IMR-90 (cell line): ENCODE data around the gene RAP1A. TPM values are rescaled to one million over a fixed set of nuclear protein-coding genes. Genes with fewer than 3 reads are reported as not detected.

Source experiments
- ATAC-seq: fragments of 200-7000 bp; cut with Tn5 transposase; 2 replicates; pipeline ENCODE4 v1.9.1; 2020; ENCODE audit warnings: low read depth, mild to moderate bottlenecking, moderate library complexity
- BruUV-seq: library from RNA; stranded (reverse); fragments of 400-500 nt; replicated peaks from 2 replicates; lab custom pipeline; 2021; lab: Mats Ljungman, UMichigan
- CTCF ChIA-PET: fragments of 300-600 bp; formaldehyde crosslinking; extraction: SDS; loops from one replicate; lab custom pipeline; 2021; ENCODE audit warnings: antibody characterized with exemption; lab: Yijun Ruan, JAX
- POLR2A ChIA-PET: fragments of 300-600 bp; sonication (Branson Sonifier 250); formaldehyde crosslinking; loops from one replicate; lab custom pipeline; 2022; ENCODE audit warnings: antibody characterized with exemption; ENCODE audit not compliant: unreplicated experiment; lab: Charles Lee
- DNase-seq: peaks from one replicate; pipeline ENCODE4 v3.0.0; 2013
- H2AFZ ChIP-seq: replicated peaks from 2 replicates; pipeline ENCODE3; 2013; ENCODE audit warnings: low read length, mild to moderate bottlenecking; ENCODE audit not compliant: poor library complexity
- H2AK5ac ChIP-seq: 2 replicates; pipeline ENCODE4 v1.6.1; 2013; ENCODE audit warnings: low read depth, low read length, inconsistent platforms
- H2AK9ac ChIP-seq: replicated peaks from 2 replicates; pipeline ENCODE3; 2013; ENCODE audit warnings: mild to moderate bottlenecking, low read depth, low read length, moderate library complexity; ENCODE audit not compliant: poor library complexity
- H2BK120ac ChIP-seq: 2 replicates; pipeline ENCODE4 v1.6.1; 2013; ENCODE audit warnings: low read depth, low read length, inconsistent platforms
- H2BK15ac ChIP-seq: 3 replicates; pipeline ENCODE4 v1.6.1; 2013; ENCODE audit warnings: low read depth, low read length, inconsistent platforms
- H2BK20ac ChIP-seq: 2 replicates; pipeline ENCODE4 v1.6.1; 2013; ENCODE audit warnings: low read depth, mild to moderate bottlenecking, inconsistent platforms, low read length, moderate library complexity
- H2BK5ac ChIP-seq: 2 replicates; pipeline ENCODE4 v1.6.1; 2013; ENCODE audit warnings: mild to moderate bottlenecking, low read depth, low read length, inconsistent platforms; ENCODE audit not compliant: poor library complexity, severe bottlenecking
- H3K14ac ChIP-seq: replicated peaks from 2 replicates; pipeline ENCODE4 v1.6.1; 2013; ENCODE audit warnings: low read depth, low read length, inconsistent platforms
- H3K18ac ChIP-seq: 2 replicates; pipeline ENCODE4 v1.6.1; 2013; ENCODE audit warnings: low read depth, low read length, control low read depth
- H3K23ac ChIP-seq: 2 replicates; pipeline ENCODE4 v1.6.1; 2013; ENCODE audit warnings: low read depth, low read length, inconsistent platforms
- H3K27ac ChIP-seq: 2 replicates; pipeline ENCODE4 v1.5.1; 2013; ENCODE audit warnings: mild to moderate bottlenecking, control low read depth, low read length; ENCODE audit not compliant: insufficient read depth
- H3K27me3 ChIP-seq: 2 replicates; pipeline ENCODE4 v1.6.1; 2013; ENCODE audit warnings: low read length; ENCODE audit not compliant: control insufficient read depth, insufficient read depth
- H3K36me3 ChIP-seq: 2 replicates; pipeline ENCODE4 v1.6.1; 2013; ENCODE audit warnings: low read length, mixed read lengths; ENCODE audit not compliant: control insufficient read depth, insufficient read depth
- H3K4ac ChIP-seq: 2 replicates; pipeline ENCODE4 v1.6.1; 2013; ENCODE audit warnings: low read depth, low read length, inconsistent platforms
- H3K4me1 ChIP-seq: 2 replicates; pipeline ENCODE4 v1.6.1; 2013; ENCODE audit warnings: low read length, mixed read lengths; ENCODE audit not compliant: control insufficient read depth, insufficient read depth
- H3K4me2 ChIP-seq: 2 replicates; pipeline ENCODE4 v1.6.1; 2013; ENCODE audit warnings: low read depth, mild to moderate bottlenecking, control low read depth, low read length, moderate library complexity
- H3K4me3 ChIP-seq: 2 replicates; pipeline ENCODE4 v1.5.1; 2013; ENCODE audit warnings: low read depth, mild to moderate bottlenecking, control low read depth, low read length, moderate library complexity; ENCODE audit not compliant: insufficient read depth
- H3K56ac ChIP-seq: 2 replicates; pipeline ENCODE4 v1.6.1; 2013; ENCODE audit warnings: low read length, inconsistent platforms; ENCODE audit not compliant: insufficient read depth; ENCODE audit errors: extremely low read depth
- H3K79me1 ChIP-seq, 2 experiments: 2 replicates each; pipeline ENCODE4 v1.6.1; 2013; ENCODE audit warnings: low read length in 2 of 2, inconsistent platforms in 1 of 2, low read depth in 1 of 2
- H3K9ac ChIP-seq: 2 replicates; pipeline ENCODE4 v1.6.1; 2013; ENCODE audit warnings: low read depth, low read length, control low read depth
- H3K9me1 ChIP-seq: 2 replicates; pipeline ENCODE4 v1.6.1; 2013; ENCODE audit warnings: low read length, inconsistent platforms; ENCODE audit not compliant: insufficient read depth
- H3K9me3 ChIP-seq: 2 replicates; pipeline ENCODE4 v1.6.1; 2013; ENCODE audit warnings: low read length; ENCODE audit not compliant: control insufficient read depth, insufficient read depth
- H4K20me1 ChIP-seq: 2 replicates; pipeline ENCODE4 v1.6.1; 2013; ENCODE audit warnings: low read length, inconsistent platforms; ENCODE audit not compliant: insufficient read depth
- H4K5ac ChIP-seq: 2 replicates; pipeline ENCODE4 v1.6.1; 2013; ENCODE audit warnings: mild to moderate bottlenecking, low read depth, low read length, control low read depth
- H4K8ac ChIP-seq, 2 experiments: 2 replicates each; pipeline ENCODE4 v1.6.1; 2013; ENCODE audit warnings: low read depth in 2 of 2, low read length in 2 of 2, control low read depth in 1 of 2, inconsistent platforms in 1 of 2
- H4K91ac ChIP-seq: 2 replicates; pipeline ENCODE4 v1.6.1; 2013; ENCODE audit warnings: low read depth, low read length, inconsistent platforms; ENCODE audit not compliant: insufficient read depth
- MAZ ChIP-seq: IDR thresholded peaks from 2 replicates; pipeline ENCODE4 v1.6.1; 2012; ENCODE audit warnings: low read depth, mild to moderate bottlenecking, low read length, improper control_type of control experiment, moderate library complexity, borderline replicate concordance
- dilution Hi-C: fragments of 300-500 bp; cut with HindIII; formaldehyde crosslinking; loops from one replicate; pipeline ENCODE4 v1.14.3; 2018; ENCODE audit warnings: low sequenced_read_pairs; ENCODE audit not compliant: unreplicated experiment
- in situ Hi-C: fragments of 300-500 bp; cut with MboI; formaldehyde crosslinking; loops from 3 replicates; pipeline ENCODE4 v1.14.3; 2019; ENCODE audit warnings: low sequenced_read_pairs, inconsistent platforms, mixed read lengths
- intact Hi-C: fragments of 100-400 bp; cut with micrococcal nuclease; formaldehyde crosslinking; loops from 2 replicates; pipeline ENCODE4 v1.10.0; 2022
- polyA plus RNA-seq, 3 experiments: library from polyadenylated mRNA; depleted of rRNA; stranded (reverse); fragments of >200 nt; gene quantifications; 2 replicates each; pipeline ENCODE4 v1.2.3, GENCODE V29; 2012; ENCODE audit warnings: low replicate concordance in 1 of 3
- total RNA-seq: library from RNA; depleted of rRNA; stranded (reverse); fragments of >200 nt; gene quantifications from 2 replicates; pipeline ENCODE4 v1.2.3, GENCODE V29; 2012

RAP1A gene
- total and polyA plus RNA-seq, 2 of the 4 experiments (the other 2 are of a cell fraction): 18.1 to 43.6 TPM

DNA sequence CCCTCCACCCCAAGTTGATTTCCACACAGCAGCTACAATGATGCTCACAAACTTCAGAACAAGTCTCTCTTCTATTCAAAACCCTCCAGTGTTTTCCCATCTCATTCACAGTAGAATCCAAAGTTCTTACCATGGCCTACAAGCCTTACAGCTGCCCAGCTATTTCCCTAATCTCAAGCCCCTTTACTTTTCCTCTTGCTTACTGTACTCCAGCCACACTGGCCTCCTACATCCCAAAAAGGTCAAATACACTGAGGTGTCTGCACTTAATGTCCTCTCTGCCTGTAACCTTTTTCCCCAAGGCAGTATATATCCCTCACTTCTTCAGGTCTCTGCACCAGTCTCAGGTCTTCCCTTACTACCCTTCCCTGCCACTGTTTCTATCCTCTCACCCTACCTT is 2.6 kb downstream of the RAP1A start:
- Histone ChIP-seq H2AFZ (no peak overlapping the region), H3K27me3 (no peaks in the 10 kb centered on the region), H2BK15ac (no peak overlapping the region; the same call in 1 of the 3 replicates), H3K4ac (no peak overlapping the region), H3K27ac (no peak overlapping the region), H4K20me1 (peaks cover 48% of the 10 kb centered on the region), H3K56ac (no peak overlapping the region), H4K8ac (no peak overlapping the region), H3K14ac (0 out of 2 replicates have a peak overlapping the region, but pooled peaks have one; percentile 1), H3K79me1 (peaks cover 5 to 51% of the 10 kb centered on the region in 2 experiments), H2AK9ac (no peak overlapping the region), H3K4me1 (peaks cover 9% of the 10 kb centered on the region; the same call in 1 of the 2 replicates), H2AK5ac (no peak overlapping the region), H4K91ac (no peak overlapping the region), H3K9me1 (peaks cover 10% of the 10 kb centered on the region), H3K23ac (peak overlapping the region; percentile 26), H4K5ac (no peak overlapping the region), H3K9me3 (no peaks in the 10 kb centered on the region), H3K36me3 (no peaks in the 10 kb centered on the region), H3K9ac (no peak overlapping the region), H3K4me2 (peak overlapping the region; percentile 67), H2BK120ac (no peak overlapping the region; the same call in 1 of the 2 replicates), H2BK20ac (no peak overlapping the region), H3K4me3 (no peak overlapping the region), H2BK5ac (no peak overlapping the region), H3K18ac (no peak overlapping the region)
- CTCF ChIA-PET: interaction anchor here (0.7 to 0.9 kb wide), 2 partner anchors 80 to 133 kb away, joined by 3 to 4 read pairs; no protein-coding TSS in a partner anchor
- DNase-seq (no peak), ATAC-seq (no peak)
- intact Hi-C loops (loop anchor here (5.0 kb wide), 1 partner anchor 70 kb away; no protein-coding TSS in a partner anchor), dilution Hi-C loops (no loop called here), in situ Hi-C loops (no loop called here)
- BruUV-seq: TSS peak; percentile 8
- POLR2A ChIA-PET: no interaction called here
- no peak for TF ChIP-seq MAZ
